Activated CD8-positive, alpha-beta memory T cell treated with anti-CD3 and anti-CD28 coated beads, Interleukin-2, amount 50 U/mL, for 4 hours (primary cell): Measurements from ENCODE around the gene RPL27A.

Experiments
- DNase-seq: peaks from one replicate; pipeline ENCODE4 v3.0.0-alpha.2; 2020

RPL27A gene

DNA sequence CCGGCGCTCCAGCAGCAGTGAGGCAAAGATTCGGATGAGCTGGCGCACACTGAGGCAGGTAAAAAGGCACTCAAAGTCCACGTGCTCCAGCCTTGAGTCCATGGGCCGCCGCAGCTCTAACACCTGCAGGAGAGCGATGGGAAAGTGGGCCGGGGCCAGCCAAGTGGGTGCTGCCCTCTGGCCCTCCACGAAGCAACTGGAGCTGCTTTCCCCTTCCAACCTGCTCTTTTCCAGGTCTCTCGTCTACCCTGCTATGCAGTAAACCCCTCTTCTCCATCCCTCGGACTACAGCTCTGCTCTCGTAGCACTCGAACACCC is 20.0 kb downstream of the RPL27A start:
- DNase-seq, result no peak

DNA sequence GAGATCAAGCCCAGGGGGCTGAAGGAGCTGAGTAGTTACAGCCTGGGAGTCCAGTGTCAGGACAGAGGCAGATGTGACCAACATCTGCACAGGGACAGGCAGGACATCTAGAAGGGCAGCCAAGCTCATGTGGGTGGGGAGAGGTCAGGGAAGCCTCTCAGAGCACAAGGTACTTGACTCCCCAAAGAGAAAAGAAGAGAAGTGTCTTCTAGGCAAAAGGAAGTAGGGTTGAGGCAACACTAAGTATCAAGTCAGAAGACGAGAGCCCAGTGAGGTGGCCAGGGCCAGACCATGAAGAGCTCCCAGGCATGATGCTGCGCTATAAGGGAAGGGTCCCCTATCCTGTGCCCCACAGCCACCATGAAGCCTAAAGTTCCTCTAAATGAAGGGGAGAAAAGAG is 21.5 kb downstream of the RPL27A start:
- DNase-seq, result no peak

DNA sequence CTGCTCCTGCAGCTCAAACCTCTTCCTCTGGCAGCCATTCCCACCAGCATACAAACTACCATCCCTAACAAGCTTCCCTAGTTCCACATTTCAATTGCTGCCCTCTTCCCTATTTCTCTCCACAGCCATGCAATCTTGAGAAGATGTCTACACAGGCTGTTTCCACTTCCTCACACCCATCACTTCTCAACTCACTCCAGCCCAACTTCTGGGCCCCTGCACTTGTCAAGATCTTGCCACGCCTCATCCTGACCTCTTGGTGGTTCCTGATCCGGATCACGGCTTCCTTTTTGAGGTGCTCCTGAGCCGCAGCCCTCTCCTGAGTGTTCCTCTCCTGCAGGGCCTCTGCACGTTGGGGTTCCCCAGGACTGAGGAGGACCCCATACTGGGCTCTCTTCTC is 22.6 kb downstream of the RPL27A start:
- no peak for DNase-seq

GRCh38 chr11:8706673-8707432 is 24.3 kb downstream of the RPL27A start:
- no peak for DNase-seq

- DNase-seq, result no peak
Measured at GRCh38 chr11:8707541-8708191, 25.1 kb downstream of the RPL27A start.

- DNase-seq, result no peak
Measured at GRCh38 chr11:8709002-8709672, 26.5 kb downstream of the RPL27A start.

DNA sequence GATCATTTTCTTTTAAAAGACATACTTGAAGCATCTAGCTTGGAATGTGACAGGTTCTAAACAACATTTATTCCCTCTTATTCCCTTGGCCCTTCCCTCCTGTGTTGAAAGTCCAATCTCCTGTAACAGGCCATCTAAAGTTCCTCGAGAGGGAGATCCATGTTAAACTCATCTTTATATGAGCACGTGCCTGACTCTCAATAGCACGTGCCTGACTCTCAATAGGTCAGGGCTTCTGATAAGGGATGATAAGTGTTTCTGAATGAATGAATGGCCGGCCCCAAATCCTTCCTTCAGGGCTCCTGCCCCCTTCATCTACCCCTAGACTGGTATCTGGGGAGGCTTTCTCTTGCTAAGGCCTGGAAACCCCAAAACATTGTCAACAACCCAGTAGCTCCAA is 27.2 kb downstream of the RPL27A start:
- DNase-seq, result no peak

GRCh38 chr11:8711895-8712442 is 29.4 kb downstream of the RPL27A start:
- no peak for DNase-seq

DNA sequence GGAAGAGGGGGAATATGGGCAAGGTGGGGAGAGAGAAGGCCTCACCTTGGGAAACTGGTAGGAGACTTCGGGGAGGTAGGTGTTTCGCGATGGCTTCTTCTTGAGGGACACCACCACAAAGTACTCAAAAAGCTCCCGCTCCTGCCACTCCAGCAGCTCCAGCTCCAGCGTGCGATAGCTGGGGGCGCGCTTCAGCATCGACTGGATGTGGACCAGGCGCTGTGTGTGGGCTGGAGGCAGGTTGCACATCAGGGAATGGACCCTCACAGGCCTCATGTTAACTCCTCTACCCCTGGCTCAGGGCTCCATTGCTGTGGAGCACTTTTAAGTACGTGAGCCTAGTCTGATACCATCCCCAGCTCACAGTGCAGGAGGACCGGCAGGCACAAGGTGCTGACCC is 29.9 kb downstream of the RPL27A start:
- DNase-seq, result no peak

DNA sequence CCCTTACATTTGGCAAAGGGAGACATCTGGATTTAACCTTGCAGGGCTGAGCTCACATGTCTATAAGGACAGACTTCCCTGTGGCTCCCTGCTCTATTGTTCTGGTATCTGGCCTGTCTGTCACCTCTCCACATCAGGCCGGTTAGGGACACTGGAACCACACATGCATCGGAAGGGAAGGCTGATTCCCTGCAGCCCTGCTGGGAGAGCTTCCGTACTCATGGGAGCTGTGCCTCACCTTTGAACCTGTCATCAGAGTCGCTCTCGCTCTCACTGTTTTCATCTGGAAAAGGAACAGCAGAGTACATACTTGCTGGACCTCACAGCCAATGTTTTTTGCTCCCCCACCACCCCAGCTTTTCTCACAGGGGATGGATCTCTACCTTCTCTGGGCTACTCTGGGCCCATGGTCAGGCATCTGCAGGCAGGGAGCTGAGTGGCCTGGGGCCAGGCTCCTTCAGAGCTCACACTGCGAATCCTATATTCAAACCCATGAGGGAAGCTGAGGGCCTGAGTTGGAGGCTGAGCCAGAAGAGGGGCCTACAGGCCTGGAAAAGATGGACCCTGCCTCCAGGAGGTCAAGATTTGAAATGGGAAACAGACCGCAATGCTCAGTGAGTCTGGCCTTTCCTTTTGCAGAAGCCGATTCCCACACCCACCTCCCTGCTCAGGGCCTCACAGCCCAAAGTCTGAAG is 31.3 kb downstream of the RPL27A start:
- DNase-seq, result no peak

DNA sequence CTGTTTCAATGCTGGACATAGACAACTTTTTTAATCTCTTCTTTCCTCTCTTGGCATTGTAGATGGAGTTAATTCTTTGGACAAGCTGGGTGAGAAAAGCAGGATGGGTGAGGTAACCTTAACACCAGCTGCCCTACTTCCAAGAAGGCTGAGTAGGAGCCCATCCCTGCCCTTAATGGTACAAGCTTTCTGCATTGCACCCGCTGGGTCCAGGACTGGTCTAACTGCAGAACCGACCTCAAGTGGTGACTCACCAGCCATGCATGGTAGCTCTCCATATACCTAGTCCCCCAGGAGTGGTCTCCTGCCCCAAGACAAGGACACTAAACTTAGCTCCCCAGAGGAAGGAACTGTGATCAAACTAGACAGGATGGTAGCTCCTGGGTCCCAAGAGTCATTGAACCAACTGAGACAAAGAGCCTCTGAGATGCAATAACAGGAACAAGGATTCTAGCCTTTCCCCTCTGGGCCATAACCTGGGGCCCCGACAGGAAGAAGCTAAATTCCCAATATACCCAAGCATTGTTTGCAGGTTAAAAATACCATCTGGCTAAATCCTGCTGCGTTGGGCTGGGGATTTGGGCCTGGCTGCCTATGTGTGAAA is 32.1 kb downstream of the RPL27A start:
- DNase-seq, result no peak

- DNase-seq, result no peak
Measured at GRCh38 chr11:8715501-8715900, 32.9 kb downstream of the RPL27A start.

GRCh38 chr11:8717544-8717875 is 34.9 kb downstream of the RPL27A start:
- no peak for DNase-seq

DNA sequence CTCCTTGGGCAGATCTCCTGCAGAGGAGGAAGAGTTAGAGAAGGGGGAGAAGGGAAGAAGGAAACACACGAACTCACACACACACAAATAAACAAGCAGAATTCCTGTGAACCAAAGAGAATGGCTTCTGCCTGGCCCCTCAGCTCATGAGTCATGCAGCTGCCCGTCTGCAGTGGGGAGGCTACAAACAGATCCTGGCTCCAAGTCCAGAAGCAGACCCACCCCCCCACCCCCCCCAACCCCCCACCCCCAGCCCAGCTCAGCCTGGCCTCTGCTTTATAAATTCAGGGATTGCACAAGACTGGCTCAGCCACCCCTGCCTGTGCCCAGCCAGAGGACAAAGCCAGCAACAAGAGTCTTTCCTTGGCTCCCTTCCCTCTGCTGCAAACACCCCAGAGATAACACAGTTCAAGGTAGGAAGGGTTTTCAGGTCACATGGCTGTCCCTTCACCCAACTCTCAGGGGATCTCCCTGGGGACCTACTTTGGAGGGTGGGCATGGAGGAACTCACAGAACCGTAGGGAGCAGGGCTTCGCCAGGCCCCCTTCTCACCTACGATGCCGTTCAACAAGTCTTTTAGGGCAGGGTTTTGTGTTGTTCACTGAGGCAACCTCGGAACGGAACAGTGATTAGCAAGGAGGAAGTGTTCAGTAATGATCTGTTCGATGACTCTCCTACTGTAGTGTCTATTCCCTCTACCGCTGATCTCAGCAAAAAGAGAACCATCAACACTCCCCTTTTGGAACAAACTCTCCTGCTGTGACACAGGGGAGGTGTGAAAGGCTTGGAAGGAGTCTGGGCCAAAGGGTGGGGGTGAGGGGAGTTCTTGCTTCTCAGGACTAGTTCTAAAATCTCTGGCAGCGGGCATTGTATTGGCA is 35.5 kb downstream of the RPL27A start:
- DNase-seq, result no peak

DNA sequence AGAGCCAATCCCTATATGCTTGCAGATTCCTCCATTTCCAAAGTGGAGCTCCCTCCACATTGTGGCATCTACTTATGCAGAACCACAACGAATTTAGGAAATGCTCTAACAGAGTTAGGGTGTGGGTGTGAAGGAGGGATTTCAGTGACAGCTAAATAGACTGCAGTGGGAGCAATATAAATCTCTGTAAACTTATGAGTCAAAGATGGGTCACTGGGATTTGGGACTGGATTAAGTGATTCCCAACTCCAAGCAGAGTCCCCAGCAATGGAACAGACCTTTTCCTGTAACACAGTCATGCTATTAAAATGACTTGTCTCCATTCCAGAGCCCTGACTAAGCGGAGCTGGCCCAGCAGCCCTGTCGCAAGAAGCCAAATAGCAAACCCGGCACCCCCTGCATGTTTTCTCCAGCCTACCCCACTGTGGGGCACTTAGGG is 36.6 kb downstream of the RPL27A start:
- no peak for DNase-seq

DNA sequence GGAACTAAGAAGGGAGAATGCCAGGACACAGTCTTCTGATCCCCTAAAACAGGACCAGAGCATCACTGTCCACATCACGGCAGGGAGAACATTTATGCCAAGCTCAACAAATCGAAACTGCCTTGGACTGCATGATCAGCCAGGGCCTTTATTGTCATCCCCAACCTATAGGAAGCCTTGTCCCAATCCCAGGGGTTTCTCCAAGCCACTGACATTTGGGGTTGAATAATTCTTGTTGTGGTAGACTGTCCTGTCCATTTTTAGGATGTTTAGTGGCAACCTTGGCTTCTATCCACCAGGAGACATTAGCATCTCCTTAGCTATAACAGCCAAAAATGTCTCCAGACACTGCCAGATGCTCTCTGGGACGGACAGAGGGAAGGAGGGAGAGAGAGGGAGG is 37.1 kb downstream of the RPL27A start:
- DNase-seq, result no peak

DNA sequence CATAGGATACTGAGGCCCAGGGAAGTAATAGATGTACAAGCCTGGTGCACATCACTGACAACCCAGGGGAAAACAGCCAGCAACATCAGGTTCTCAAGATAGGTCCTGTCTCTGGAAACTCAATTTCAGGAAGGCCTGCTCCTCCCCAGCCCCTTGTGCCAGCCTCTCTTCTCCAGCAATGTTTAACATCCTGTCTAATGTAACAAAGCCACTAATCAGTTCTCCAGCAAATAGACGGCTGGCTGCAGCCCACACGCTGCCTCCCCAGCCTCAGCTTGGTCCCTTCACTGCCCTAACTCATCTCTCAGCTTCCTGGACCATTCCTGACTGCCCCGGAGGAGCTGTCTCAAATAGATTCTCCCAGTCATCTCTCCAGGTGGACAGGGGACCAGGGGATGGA is 37.8 kb downstream of the RPL27A start:
- no peak for DNase-seq

GRCh38 chr11:8720868-8721608 is 38.4 kb downstream of the RPL27A start:
- DNase-seq, result no peak

DNA sequence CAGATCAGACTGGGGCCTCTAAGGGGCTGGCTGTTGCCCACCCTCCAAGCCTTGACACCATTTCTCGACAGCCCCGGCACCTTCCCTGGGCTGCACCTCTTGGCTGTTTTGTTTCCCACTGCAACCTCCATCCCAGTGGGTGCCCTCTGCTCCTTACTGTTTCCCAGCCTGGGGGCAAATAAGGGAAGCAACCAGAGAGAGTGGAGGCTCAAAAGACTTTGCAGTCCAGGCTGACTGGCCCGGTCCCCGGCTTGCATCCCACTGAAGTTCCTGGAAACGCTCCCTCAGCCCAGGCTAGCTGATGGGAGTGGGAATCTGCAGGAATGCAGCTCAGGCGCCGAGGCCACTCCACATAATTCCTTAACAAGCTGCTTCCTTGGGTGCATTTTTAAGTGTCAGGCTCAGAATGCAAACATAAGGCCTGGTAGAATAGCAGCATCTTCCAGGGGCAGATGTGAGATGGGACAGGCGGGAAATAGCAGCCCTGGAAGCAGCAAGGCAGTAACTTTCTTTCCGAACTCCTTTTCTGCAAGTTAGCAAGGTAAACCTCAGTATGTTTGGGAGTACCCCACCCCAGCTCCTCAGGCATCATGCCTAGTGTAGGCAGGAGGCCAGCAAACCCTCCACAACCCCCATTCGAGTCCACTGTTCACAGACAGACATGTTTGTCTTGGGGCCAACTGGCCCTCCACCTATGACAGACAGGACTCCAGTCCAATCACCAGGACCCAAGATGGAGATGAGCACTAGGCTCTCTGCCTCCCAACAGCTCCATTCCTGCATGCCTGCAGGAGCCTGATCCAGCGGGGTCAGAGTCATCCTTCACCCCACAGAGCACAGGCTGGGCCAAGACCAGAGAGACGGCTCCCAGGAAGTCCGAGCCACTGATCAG is 39.3 kb downstream of the RPL27A start:
- no peak for DNase-seq

DNA sequence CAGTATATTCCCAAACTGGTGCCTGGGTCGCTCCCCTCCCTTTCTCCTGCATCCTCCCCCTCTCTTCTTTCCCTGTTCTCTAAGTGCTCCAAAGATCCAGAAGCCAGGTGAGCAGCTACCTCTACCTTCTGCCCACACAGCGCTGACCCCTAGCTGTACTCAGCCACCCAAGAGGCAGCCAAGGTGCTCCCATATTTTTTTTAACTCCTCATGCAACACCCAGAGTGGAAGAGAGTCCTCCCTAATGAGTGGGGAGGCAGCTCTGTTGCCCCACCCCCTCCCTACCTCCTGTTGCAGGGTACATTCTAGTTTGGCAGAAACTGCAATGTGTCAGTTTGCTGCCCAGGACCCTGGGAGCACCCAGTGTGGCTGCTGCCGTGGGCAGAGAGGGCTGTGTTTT is 40.2 kb downstream of the RPL27A start:
- DNase-seq, result no peak
